DMS53 treated with DMSO at 0.1 percent for 48 hours (cell line): ENCODE results near the gene HAGH.

ENCODE experiments used
- DNase-seq: peaks from one replicate; lab custom pipeline; 2025; ENCODE audit not compliant: unreplicated experiment; lab: John Stamatoyannopoulos, UW

The HAGH gene

GRCh38 chr16:1787322-1788094 is 39.1 kb downstream of the HAGH start:
- DNase-seq, result no peak

- no peak for DNase-seq
Measured at GRCh38 chr16:1787056-1787321, 39.6 kb downstream of the HAGH start.

GRCh38 chr16:1786242-1787055 is 40.2 kb downstream of the HAGH start:
- no peak for DNase-seq

GRCh38 chr16:1785846-1786170 is 40.8 kb downstream of the HAGH start:
- DNase-seq, result no peak

GRCh38 chr16:1784977-1785845 is 41.4 kb downstream of the HAGH start:
- DNase-seq, result no peak

- peak; percentile 97 for DNase-seq
Measured at GRCh38 chr16:1782408-1783264, 44.0 kb downstream of the HAGH start, which contains the start of the genes NUBP2 and SPSB3. Gene NUBP2 (plus strand): TSS chr16:1782960. CDS start chr16:1783021, 61 bp downstream. Gene SPSB3 (minus strand): TSS chr16:1782571. CDS start chr16:1781483, 1,088 bp downstream.

GRCh38 chr16:1781758-1782407 is 44.7 kb downstream of the HAGH start:
- DNase-seq, result no peak

- DNase-seq, result no peak
Measured at GRCh38 chr16:1781254-1781653, 45.4 kb downstream of the HAGH start.

- no peak for DNase-seq
Measured at GRCh38 chr16:1780677-1781072, 46.0 kb downstream of the HAGH start.

- no peak for DNase-seq
Measured at GRCh38 chr16:1779741-1780676, 46.6 kb downstream of the HAGH start.

- DNase-seq, result no peak
Measured at GRCh38 chr16:1779234-1779701, 47.4 kb downstream of the HAGH start.

- DNase-seq, result no peak
Measured at GRCh38 chr16:1778200-1779179, 48.1 kb downstream of the HAGH start.

- DNase-seq, result no peak
Measured at GRCh38 chr16:1777375-1778199, 49.0 kb downstream of the HAGH start.

GRCh38 chr16:1776991-1777374 is 49.6 kb downstream of the HAGH start:
- no peak for DNase-seq

- no peak for DNase-seq
Measured at GRCh38 chr16:1776672-1776955, 50.0 kb downstream of the HAGH start.

- DNase-seq, result no peak
Measured at GRCh38 chr16:1775846-1776671, 50.6 kb downstream of the HAGH start.
